ENCODE data around the gene ANKRD17.

DNA sequence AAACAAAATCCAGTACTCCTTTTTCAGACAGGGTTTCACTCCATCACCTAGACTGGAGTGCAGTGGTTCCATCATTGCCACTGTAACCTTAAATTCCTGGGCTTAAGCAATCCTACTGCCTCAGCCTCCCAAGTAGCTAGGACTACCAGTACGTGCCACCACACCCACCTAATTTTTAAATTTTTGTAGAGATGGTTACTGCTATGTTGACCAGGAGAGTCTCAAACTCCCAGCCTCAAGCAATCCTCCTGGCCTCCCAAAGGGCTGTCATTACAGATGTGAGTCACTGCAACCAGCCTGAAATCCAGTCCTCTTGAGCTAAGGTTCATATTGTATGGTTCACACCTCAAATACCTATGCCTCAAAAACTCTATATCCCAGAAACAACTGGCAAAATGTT, 22.4 kb downstream of the ANKRD17 start:
- TF ChIP-seq, protein P1, sequence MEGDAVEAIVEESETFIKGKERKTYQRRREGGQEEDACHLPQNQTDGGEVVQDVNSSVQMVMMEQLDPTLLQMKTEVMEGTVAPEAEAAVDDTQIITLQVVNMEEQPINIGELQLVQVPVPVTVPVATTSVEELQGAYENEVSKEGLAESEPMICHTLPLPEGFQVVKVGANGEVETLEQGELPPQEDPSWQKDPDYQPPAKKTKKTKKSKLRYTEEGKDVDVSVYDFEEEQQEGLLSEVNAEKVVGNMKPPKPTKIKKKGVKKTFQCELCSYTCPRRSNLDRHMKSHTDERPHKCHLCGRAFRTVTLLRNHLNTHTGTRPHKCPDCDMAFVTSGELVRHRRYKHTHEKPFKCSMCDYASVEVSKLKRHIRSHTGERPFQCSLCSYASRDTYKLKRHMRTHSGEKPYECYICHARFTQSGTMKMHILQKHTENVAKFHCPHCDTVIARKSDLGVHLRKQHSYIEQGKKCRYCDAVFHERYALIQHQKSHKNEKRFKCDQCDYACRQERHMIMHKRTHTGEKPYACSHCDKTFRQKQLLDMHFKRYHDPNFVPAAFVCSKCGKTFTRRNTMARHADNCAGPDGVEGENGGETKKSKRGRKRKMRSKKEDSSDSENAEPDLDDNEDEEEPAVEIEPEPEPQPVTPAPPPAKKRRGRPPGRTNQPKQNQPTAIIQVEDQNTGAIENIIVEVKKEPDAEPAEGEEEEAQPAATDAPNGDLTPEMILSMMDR (IDR thresholded peaks at IDR 0.05): no peak
- no peak for TF ChIP-seq POLR2A (IDR thresholded peaks at IDR 0.05)
- no peak for TF ChIP-seq EP300 (IDR thresholded peaks at IDR 0.05)
